A549 (cell line): Measurements from ENCODE around the gene DNAJB12. TPM values are rescaled to one million over a fixed set of nuclear protein-coding genes. Genes with fewer than 3 reads are reported as not detected.

ENCODE experiments used
- ATAC-seq, 2 experiments: fragments of 200-7000 bp in 1 of 2; fragments of >200 bp in 1 of 2; cut with Nextera tagmentation in 1 of 2; cut with Tn5 transposase in 1 of 2; 3 replicates each; pipeline versions ENCODE4 v1.8.0 to v1.9.1; 2018 to 2020; ENCODE audit warnings: mild to moderate bottlenecking in 1 of 2, moderate library complexity in 1 of 2
- CTCF ChIA-PET: fragments of 300-600 bp; sonication (Branson Sonifier 250); formaldehyde crosslinking; extraction: SDS; loops from one replicate; lab custom pipeline; 2021; ENCODE audit warnings: antibody characterized with exemption, inconsistent platforms; lab: Yijun Ruan, JAX
- POLR2A ChIA-PET: fragments of 350-600 bp; formaldehyde crosslinking; extraction: SDS; loops from one replicate; lab custom pipeline; 2021; ENCODE audit warnings: antibody characterized with exemption, inconsistent platforms; lab: Yijun Ruan, JAX
- DNase-seq, 2 experiments: peaks; one replicate each; pipeline versions ENCODE4 v3.0.0 to v3.0.0-alpha.2; 2011 to 2016; ENCODE audit warnings: low read depth in 1 of 2, low spot score in 1 of 2
- FAIRE-seq: peaks from 2 replicates; lab custom pipeline; 2011; peaks lifted over from hg19 to GRCh38; lab: Jason Lieb, UNC
- H3K27ac ChIP-seq, 2 experiments: fragments of >200 bp; sonication (Bioruptor Twin); formaldehyde crosslinking; 3 replicates each; pipeline ENCODE4 v1.5.1; 2016 to 2017
- H3K4me1 ChIP-seq: fragments of >200 bp; sonication (Bioruptor Twin); formaldehyde crosslinking; 3 replicates; pipeline ENCODE4 v1.6.1; 2016
- H3K4me2 ChIP-seq: fragments of >200 bp; sonication (Bioruptor Twin); formaldehyde crosslinking; 3 replicates; pipeline ENCODE4 v1.6.1; 2016
- H3K4me3 ChIP-seq: fragments of >200 bp; sonication (Bioruptor Twin); formaldehyde crosslinking; 3 replicates; pipeline ENCODE4 v1.5.1; 2016
- H3K9me3 ChIP-seq: fragments of >200 bp; sonication (Bioruptor Twin); formaldehyde crosslinking; 3 replicates; pipeline ENCODE4 v1.6.1; 2016
- EHMT2 ChIP-seq: fragments of 200-600 bp; sonication (generic); IDR thresholded peaks from 2 replicates; pipeline ENCODE4 v1.6.1; 2016; ENCODE audit warnings: antibody characterized with exemption, low read depth, mild to moderate bottlenecking, moderate library complexity
- EP300 ChIP-seq, 2 experiments: fragments of >200 bp; sonication (Bioruptor Twin); formaldehyde crosslinking; IDR thresholded peaks; 2 replicates in 1 of 2; 3 replicates in 1 of 2; pipeline ENCODE4 v1.6.1; 2016 to 2017
- FOSL2 ChIP-seq, 2 experiments: fragments of 450-650 bp in 1 of 2; fragments of >200 bp in 1 of 2; sonication (Bioruptor Twin) in 1 of 2; formaldehyde crosslinking; IDR thresholded peaks; 2 replicates each; pipeline versions ENCODE4 v1.5.0 to v1.6.1; 2016 to 2020; ENCODE audit warnings: mild to moderate bottlenecking in 1 of 2, moderate library complexity in 1 of 2
- GATA3 ChIP-seq: IDR thresholded peaks from 2 replicates; pipeline ENCODE4 v1.6.1; 2012; ENCODE audit warnings: borderline replicate concordance
- HEYL ChIP-seq: fragments of 250-450 bp; sonication (Bioruptor Pico); IDR thresholded peaks from 2 replicates; pipeline ENCODE4 v1.8.0; 2021; ENCODE audit warnings: mild to moderate bottlenecking, moderate library complexity
- JUNB ChIP-seq: fragments of >200 bp; sonication (Bioruptor Twin); formaldehyde crosslinking; IDR thresholded peaks from 2 replicates; pipeline ENCODE4 v1.6.1; 2016
- KDM1A ChIP-seq: fragments of 200-600 bp; sonication (generic); IDR thresholded peaks from 2 replicates; pipeline ENCODE4 v1.6.1; 2016; ENCODE audit warnings: low read depth, mild to moderate bottlenecking
- NR3C1 ChIP-seq: fragments of >200 bp; sonication (Bioruptor Twin); formaldehyde crosslinking; IDR thresholded peaks from 3 replicates; pipeline ENCODE4 v1.6.1; 2017
- POLR2AphosphoS2 ChIP-seq: conservative IDR thresholded peaks from 2 replicates; pipeline ENCODE4 v1.6.1; 2012; ENCODE audit warnings: low read length, improper control_type of control experiment, inconsistent platforms
- RAD21 ChIP-seq, 2 experiments: fragments of >200 bp in 1 of 2; sonication (Bioruptor Twin) in 1 of 2; formaldehyde crosslinking in 1 of 2; IDR thresholded peaks in 1 of 2; conservative IDR thresholded peaks in 1 of 2; 2 replicates in 1 of 2; 3 replicates in 1 of 2; pipeline ENCODE4 v1.6.1; 2012 to 2018; ENCODE audit warnings: inconsistent platforms in 1 of 2
- RARB ChIP-seq: fragments of 250-450 bp; sonication (Bioruptor Pico); IDR thresholded peaks from 2 replicates; pipeline ENCODE4 v1.8.0; 2021; ENCODE audit warnings: mild to moderate bottlenecking, moderate library complexity
- ZNF302 ChIP-seq: fragments of 250-450 bp; sonication (Bioruptor Pico); IDR thresholded peaks from 2 replicates; pipeline ENCODE4 v1.9.0; 2021; ENCODE audit warnings: inconsistent platforms, mild to moderate bottlenecking, moderate library complexity
- WGBS: methylation state at CpG from one replicate; pipeline ENCODE4 v1.1.6; 2017; ENCODE audit errors: missing lambda C conversion rate; 5-methylcytosine and 5-hydroxymethylcytosine counted together
- polyA plus RNA-seq, 4 experiments: library from polyadenylated mRNA; depleted of rRNA in 3 of 4; stranded (reverse); fragments of >200 nt; fragmentation: RNase III in 1 of 4; extraction: RNeasy Plus Mini Kit Qiagen cat#74134 plus additional on column Dnase treatment in 1 of 4; gene quantifications; 2 replicates in 3 of 4; 3 replicates in 1 of 4; pipeline ENCODE4 v1.2.3, GENCODE V29; 2011 to 2017
- TF ChIP-seq, protein P1 (sequence below): fragments of 450-650 bp; IDR thresholded peaks from 2 replicates; pipeline ENCODE4 v1.6.1; 2014; ENCODE audit warnings: antibody characterized with exemption
- TF ChIP-seq, protein P2 (sequence below): fragments of 200-600 bp; sonication (generic); IDR thresholded peaks from 2 replicates; pipeline ENCODE4 v1.6.1; 2016; ENCODE audit warnings: antibody characterized with exemption, mild to moderate bottlenecking, moderate library complexity
- TF ChIP-seq, protein P3 (sequence below): IDR thresholded peaks from 2 replicates; pipeline ENCODE4 v1.6.1; 2012
- TF ChIP-seq, protein P4 (sequence below): IDR thresholded peaks from 2 replicates; pipeline ENCODE4 v1.6.1; 2012

DNAJB12 gene
- polyA plus RNA-seq, 2 of the 4 experiments (the other 2 are of a cell fraction), result 21.5 to 26.7 TPM

DNA sequence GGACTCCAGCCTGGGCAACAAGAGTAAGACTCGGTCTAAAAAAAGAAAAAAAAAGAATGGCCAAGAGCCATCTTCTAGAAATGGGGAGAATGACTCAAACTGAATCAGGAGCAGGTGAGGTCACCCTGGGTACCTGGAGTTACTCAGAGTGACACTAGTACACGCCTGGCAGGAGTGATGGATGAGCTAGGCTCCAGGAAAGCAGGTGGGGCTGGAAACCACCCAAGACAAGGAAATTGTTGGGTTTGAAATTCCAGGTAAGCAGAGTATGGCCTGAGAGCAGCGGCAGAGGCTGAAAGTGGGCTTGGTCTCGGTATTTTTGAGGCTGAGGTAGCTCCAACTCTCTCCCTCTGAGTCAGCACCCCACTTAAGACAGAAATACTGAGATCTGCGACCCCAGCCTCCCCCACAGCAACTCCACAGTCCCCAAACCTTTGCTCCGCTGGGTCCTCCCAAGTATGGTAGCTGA is 62.5 kb downstream of the DNAJB12 start (continued):
- TF ChIP-seq, protein P1, sequence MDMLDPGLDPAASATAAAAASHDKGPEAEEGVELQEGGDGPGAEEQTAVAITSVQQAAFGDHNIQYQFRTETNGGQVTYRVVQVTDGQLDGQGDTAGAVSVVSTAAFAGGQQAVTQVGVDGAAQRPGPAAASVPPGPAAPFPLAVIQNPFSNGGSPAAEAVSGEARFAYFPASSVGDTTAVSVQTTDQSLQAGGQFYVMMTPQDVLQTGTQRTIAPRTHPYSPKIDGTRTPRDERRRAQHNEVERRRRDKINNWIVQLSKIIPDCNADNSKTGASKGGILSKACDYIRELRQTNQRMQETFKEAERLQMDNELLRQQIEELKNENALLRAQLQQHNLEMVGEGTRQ, result no peak
- TF ChIP-seq JUNB, result peak; percentile 46; the same call in 1 of the 2 replicates
- TF ChIP-seq EP300 (IDR thresholded peaks at IDR 0.05), result peak in 1 of 2 experiments; percentile 33; a peak in 2 of 5 replicates
- TF ChIP-seq ZNF302 (CRISPR knock-in tag), result no peak
- no peak for TF ChIP-seq RARB (CRISPR knock-in tag)
- no peak for TF ChIP-seq EHMT2
- no peak for TF ChIP-seq KDM1A
- peak; percentile 44; the same call in 1 of the 2 replicates for TF ChIP-seq FOSL2 (IDR thresholded peaks at IDR 0.05)
- TF ChIP-seq FOSL2 (CRISPR knock-in tag; IDR thresholded peaks at IDR 0.05), result peak; percentile 55
- TF ChIP-seq, all 56 proteins: peak for 6

DNA sequence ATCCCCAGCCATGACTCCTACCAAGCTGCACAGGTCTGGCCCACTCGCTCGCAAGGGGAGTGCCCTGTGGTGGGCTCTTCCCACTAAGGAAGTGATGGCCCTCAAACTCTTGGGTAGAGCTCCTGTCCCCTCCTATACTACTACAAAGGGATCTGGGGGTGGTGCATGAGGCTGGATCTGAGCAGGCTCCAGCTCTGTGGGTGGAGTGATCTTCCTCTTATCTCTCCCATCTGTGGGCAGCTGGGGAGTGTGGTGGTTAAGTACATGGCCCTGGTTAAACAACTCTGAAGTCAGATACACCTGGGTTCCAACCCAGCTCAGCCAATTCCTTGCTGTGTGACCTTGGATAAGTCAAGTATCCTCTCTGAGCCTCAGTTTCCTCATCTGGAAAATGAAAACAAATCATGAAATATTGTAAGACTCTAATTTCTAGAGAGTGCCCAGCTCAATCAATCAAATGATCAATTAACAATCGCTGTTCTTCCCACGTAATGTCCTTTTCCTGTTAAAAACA is 63.6 kb downstream of the DNAJB12 start:
- Histone ChIP-seq H3K4me3 (no peak overlapping the region), H3K4me1 (peaks cover 56% of the 10 kb centered on the region), H3K9me3 (no peaks in the 10 kb centered on the region)
- ChIA-PET POLR2A (interaction anchor here (3.1 to 5.3 kb wide), 2 partner anchors 17 to 29 kb away, joined by 28 to 43 read pairs; partner anchors contain the start of gene DDIT4), CTCF (interaction anchor here (0.9 to 6.2 kb wide), 6 partner anchors 11 to 53 kb away, joined by 3 to 46 read pairs (median 14); partner anchors contain the start of gene DDIT4)
- TF ChIP-seq, protein P2, sequence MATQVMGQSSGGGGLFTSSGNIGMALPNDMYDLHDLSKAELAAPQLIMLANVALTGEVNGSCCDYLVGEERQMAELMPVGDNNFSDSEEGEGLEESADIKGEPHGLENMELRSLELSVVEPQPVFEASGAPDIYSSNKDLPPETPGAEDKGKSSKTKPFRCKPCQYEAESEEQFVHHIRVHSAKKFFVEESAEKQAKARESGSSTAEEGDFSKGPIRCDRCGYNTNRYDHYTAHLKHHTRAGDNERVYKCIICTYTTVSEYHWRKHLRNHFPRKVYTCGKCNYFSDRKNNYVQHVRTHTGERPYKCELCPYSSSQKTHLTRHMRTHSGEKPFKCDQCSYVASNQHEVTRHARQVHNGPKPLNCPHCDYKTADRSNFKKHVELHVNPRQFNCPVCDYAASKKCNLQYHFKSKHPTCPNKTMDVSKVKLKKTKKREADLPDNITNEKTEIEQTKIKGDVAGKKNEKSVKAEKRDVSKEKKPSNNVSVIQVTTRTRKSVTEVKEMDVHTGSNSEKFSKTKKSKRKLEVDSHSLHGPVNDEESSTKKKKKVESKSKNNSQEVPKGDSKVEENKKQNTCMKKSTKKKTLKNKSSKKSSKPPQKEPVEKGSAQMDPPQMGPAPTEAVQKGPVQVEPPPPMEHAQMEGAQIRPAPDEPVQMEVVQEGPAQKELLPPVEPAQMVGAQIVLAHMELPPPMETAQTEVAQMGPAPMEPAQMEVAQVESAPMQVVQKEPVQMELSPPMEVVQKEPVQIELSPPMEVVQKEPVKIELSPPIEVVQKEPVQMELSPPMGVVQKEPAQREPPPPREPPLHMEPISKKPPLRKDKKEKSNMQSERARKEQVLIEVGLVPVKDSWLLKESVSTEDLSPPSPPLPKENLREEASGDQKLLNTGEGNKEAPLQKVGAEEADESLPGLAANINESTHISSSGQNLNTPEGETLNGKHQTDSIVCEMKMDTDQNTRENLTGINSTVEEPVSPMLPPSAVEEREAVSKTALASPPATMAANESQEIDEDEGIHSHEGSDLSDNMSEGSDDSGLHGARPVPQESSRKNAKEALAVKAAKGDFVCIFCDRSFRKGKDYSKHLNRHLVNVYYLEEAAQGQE, result no peak
- TF ChIP-seq NR3C1 (no peak), GATA3 (0 out of 2 replicates have a peak, but pooled peaks have one; percentile 36)
- TF ChIP-seq, all 56 proteins: peak for 1
- Histone ChIP-seq H3K4me2 (no peak overlapping the region; the same call in 2 of the 3 replicates), H3K27ac (peak overlapping the region; percentile 98 to 100)
- no peak for DNase-seq
- 97% methylated on average over 3 of the region's 4 CpGs for WGBS
- FAIRE-seq, result no peak
- no peak for ATAC-seq

DNA sequence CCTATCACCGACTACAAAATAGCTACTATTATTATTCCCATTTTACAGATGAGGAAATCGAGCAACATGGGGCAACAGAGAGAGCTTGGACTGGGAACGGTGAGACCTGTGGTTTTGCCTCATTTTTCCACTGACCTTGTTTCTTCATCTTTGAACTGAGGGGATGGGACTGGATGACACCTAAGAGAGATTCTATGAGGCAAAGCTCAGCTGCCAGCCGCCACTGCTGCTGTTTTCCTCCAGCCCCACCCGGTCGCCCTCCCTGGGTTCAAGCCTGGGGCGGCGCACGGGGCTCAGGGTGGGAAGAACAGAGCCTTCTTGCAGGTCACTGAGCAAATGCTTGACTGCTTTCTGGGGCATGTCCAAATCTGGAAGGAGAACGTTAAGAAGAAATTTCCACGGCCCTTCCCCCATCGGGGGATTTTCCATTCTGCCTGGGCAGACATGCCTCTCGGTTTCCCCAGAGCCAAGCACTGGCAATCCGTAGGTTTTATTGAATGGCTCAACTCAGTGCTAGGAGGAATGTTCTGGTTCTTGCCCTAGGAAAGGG is 68.7 kb downstream of the DNAJB12 start:
- POLR2A ChIA-PET, result interaction anchor here (0.7 to 4.7 kb wide), 2 partner anchors 13 to 43 kb away, joined by 3 to 18 read pairs; partner anchors contain the start of gene DDIT4
- CTCF ChIA-PET, result interaction anchor here (1.2 to 5.5 kb wide), 3 partner anchors 12 to 51 kb away, joined by 3 to 40 read pairs (median 5); partner anchors contain the start of gene DDIT4

More for the DNA sequence above, 68.7 kb downstream of the DNAJB12 start:
- DNase-seq (peak in 1 of 2 experiments; percentile 74), ATAC-seq (peak; percentile 59 to 67), FAIRE-seq (no peak)
- no peak for TF ChIP-seq POLR2AphosphoS2
- TF ChIP-seq FOSL2 (IDR thresholded peaks at IDR 0.05), result no peak
- TF ChIP-seq FOSL2 (CRISPR knock-in tag; IDR thresholded peaks at IDR 0.05), result 0 out of 2 replicates have a peak, but pooled peaks have one; percentile 5
- TF ChIP-seq, protein P3, sequence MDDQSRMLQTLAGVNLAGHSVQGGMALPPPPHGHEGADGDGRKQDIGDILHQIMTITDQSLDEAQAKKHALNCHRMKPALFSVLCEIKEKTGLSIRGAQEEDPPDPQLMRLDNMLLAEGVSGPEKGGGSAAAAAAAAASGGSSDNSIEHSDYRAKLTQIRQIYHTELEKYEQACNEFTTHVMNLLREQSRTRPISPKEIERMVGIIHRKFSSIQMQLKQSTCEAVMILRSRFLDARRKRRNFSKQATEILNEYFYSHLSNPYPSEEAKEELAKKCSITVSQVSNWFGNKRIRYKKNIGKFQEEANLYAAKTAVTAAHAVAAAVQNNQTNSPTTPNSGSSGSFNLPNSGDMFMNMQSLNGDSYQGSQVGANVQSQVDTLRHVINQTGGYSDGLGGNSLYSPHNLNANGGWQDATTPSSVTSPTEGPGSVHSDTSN, result no peak
- TF ChIP-seq RAD21 (conservative IDR thresholded peaks at IDR 0.05 in 1 of 2, IDR thresholded peaks at IDR 0.05 in 1 of 2), result 0 out of 5 replicates have a peak, but pooled peaks of 1 of the 2 experiments have one; percentile 6
- TF ChIP-seq, protein P4, sequence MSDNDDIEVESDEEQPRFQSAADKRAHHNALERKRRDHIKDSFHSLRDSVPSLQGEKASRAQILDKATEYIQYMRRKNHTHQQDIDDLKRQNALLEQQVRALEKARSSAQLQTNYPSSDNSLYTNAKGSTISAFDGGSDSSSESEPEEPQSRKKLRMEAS, result peak; percentile 31; the same call in 1 of the 2 replicates
- TF ChIP-seq HEYL (CRISPR knock-in tag), result no peak
- no peak overlapping the region for H3K4me3 ChIP-seq
- H3K4me2 ChIP-seq, result peak overlapping the region; percentile 43
- no peaks in the 10 kb centered on the region for H3K9me3 ChIP-seq
- H3K27ac ChIP-seq, result peak overlapping the region; percentile 75 to 82
- peaks cover 25% of the 10 kb centered on the region for H3K4me1 ChIP-seq
- WGBS, result 27% methylated on average over 14 of the region's 14 CpGs
